Cardiac muscle cell (in vitro differentiated cells and primary cell): ENCODE measurements around the gene AIP. TPM values are rescaled to one million over a fixed set of nuclear protein-coding genes. Genes with fewer than 3 reads are reported as not detected.

ENCODE experiments used
- DNase-seq, 2 donors: peaks; one replicate each; pipeline versions ENCODE4 v3.0.0 to v3.0.0-alpha.2; 2010 to 2017; ENCODE audit warnings: low read depth in 1 of 2, low spot score in 1 of 2
- H3K27ac ChIP-seq: fragments of 200-600 bp; sonication (generic); 2 replicates; pipeline ENCODE4 v1.5.1; 2016
- H3K27me3 ChIP-seq: fragments of 200-600 bp; sonication (generic); 2 replicates; pipeline ENCODE4 v1.6.0; 2016; ENCODE audit warnings: control low read depth
- H3K36me3 ChIP-seq: fragments of 200-600 bp; sonication (generic); 2 replicates; pipeline ENCODE4 v1.5.1; 2016; ENCODE audit warnings: control low read depth
- H3K4me1 ChIP-seq: fragments of 200-600 bp; sonication (generic); 2 replicates; pipeline ENCODE4 v1.8.1; 2017; ENCODE audit warnings: low read depth, mild to moderate bottlenecking, mixed run types
- H3K4me3 ChIP-seq: fragments of 200-600 bp; sonication (generic); 2 replicates; pipeline ENCODE4 v1.5.1; 2016; ENCODE audit warnings: mild to moderate bottlenecking
- H3K9me3 ChIP-seq: fragments of 200-600 bp; sonication (generic); 2 replicates; pipeline ENCODE4 v1.5.1; 2017; ENCODE audit warnings: low read depth, mild to moderate bottlenecking, control low read depth
- polyA plus RNA-seq: library from polyadenylated mRNA; unstranded; fragments of >200 nt; fragmentation: Nextera tagmentation; extraction: Ambion mirVana; gene quantifications from 2 replicates; pipeline ENCODE4 v1.2.1, GENCODE V29; 2016
- total RNA-seq: library from RNA; depleted of rRNA; stranded (reverse); fragments of >200 nt; gene quantifications from 2 replicates; pipeline ENCODE4 v1.2.3, GENCODE V29; 2016
- TF ChIP-seq, protein P1 (sequence below): IDR thresholded peaks from 2 replicates; pipeline ENCODE4 v1.5.1; 2012; ENCODE audit warnings: low read depth, mild to moderate bottlenecking, low read length

Gene AIP
- total and polyA plus RNA-seq, 2 experiments from 2014 or later, result 46.4 to 73.7 TPM

DNA sequence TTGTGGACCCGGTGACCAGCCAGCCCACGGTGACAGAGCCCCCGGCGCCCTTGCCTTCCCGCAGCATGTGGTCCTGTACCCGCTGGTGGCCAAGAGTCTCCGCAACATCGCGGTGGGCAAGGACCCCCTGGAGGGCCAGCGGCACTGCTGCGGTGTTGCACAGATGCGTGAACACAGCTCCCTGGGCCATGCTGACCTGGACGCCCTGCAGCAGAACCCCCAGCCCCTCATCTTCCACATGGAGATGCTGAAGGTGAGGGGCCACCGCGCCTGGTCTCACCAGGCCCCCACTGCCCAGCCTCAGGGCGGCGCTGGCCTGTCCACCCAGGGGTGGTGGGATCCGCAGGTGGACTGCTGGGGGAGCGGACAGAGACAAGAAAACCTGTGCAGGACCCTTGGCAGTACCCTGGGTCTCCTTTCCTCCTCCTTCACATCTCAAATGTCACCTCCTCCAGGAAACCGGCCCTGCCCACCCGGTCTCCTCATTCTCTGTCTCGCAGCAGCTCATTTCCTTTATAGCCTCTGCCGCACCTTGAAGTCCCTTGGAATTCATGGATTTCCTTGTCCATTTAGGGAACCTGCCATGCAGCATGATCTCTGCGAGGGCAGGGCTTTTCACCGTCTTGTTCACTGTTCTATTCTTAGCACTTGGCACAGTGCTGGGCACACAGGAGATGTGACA is 6.5 kb downstream of the AIP start:
- Histone ChIP-seq H3K27ac (no peak overlapping the region), H3K4me3 (no peak overlapping the region), H3K27me3 (no peaks in the 10 kb centered on the region), H3K9me3 (no peaks in the 10 kb centered on the region), H3K4me1 (no peaks in the 10 kb centered on the region), H3K36me3 (peaks cover 8% of the 10 kb centered on the region)
- no peak for DNase-seq
- TF ChIP-seq, protein P1, sequence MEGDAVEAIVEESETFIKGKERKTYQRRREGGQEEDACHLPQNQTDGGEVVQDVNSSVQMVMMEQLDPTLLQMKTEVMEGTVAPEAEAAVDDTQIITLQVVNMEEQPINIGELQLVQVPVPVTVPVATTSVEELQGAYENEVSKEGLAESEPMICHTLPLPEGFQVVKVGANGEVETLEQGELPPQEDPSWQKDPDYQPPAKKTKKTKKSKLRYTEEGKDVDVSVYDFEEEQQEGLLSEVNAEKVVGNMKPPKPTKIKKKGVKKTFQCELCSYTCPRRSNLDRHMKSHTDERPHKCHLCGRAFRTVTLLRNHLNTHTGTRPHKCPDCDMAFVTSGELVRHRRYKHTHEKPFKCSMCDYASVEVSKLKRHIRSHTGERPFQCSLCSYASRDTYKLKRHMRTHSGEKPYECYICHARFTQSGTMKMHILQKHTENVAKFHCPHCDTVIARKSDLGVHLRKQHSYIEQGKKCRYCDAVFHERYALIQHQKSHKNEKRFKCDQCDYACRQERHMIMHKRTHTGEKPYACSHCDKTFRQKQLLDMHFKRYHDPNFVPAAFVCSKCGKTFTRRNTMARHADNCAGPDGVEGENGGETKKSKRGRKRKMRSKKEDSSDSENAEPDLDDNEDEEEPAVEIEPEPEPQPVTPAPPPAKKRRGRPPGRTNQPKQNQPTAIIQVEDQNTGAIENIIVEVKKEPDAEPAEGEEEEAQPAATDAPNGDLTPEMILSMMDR, result no peak

DNA sequence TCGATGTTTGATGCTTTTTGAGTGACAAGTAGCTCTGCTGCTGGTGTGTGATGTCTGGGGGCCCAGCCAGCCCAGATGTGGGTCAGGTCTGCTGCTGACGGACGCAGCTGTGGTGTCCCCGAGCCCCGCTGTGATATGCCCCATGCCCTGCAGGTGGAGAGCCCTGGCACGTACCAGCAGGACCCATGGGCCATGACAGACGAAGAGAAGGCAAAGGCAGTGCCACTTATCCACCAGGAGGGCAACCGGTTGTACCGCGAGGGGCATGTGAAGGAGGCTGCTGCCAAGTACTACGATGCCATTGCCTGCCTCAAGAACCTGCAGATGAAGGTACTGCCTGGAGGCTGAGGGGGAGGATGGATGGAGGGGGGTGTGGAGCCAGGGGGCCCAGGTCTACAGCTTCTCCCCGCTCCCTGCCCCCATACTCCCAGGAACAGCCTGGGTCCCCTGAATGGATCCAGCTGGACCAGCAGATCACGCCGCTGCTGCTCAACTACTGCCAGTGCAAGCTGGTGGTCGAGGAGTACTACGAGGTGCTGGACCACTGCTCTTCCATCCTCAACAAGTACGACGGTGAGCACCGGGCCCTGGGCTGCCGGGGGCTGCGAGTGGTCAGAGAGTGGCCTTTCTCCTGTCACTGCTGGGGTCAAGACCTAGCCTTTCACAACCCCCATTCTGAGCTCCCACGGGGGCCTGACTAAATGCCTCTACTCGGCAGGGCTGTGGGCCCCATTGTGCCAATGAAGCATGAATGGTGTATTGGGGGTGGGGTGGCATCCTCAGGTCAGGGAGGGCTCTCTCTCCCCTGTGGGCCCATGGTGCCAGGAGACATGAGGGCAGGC is 7.3 kb downstream of the AIP start:
- TF ChIP-seq, protein P1, result no peak
- Histone ChIP-seq H3K9me3 (no peaks in the 10 kb centered on the region), H3K27ac (no peak overlapping the region), H3K4me1 (no peaks in the 10 kb centered on the region), H3K36me3 (peaks cover 8% of the 10 kb centered on the region), H3K4me3 (no peak overlapping the region), H3K27me3 (no peaks in the 10 kb centered on the region)
- DNase-seq, result no peak

DNA sequence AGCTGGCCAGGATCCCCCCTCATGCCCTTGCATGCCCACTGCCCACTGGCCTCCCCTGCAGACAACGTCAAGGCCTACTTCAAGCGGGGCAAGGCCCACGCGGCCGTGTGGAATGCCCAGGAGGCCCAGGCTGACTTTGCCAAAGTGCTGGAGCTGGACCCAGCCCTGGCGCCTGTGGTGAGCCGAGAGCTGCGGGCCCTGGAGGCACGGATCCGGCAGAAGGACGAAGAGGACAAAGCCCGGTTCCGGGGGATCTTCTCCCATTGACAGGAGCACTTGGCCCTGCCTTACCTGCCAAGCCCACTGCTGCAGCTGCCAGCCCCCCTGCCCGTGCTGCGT is 7.9 kb downstream of the AIP start:
- TF ChIP-seq, protein P1, result no peak
- DNase-seq, result no peak
- peaks cover 8% of the 10 kb centered on the region for H3K36me3 ChIP-seq

DNA sequence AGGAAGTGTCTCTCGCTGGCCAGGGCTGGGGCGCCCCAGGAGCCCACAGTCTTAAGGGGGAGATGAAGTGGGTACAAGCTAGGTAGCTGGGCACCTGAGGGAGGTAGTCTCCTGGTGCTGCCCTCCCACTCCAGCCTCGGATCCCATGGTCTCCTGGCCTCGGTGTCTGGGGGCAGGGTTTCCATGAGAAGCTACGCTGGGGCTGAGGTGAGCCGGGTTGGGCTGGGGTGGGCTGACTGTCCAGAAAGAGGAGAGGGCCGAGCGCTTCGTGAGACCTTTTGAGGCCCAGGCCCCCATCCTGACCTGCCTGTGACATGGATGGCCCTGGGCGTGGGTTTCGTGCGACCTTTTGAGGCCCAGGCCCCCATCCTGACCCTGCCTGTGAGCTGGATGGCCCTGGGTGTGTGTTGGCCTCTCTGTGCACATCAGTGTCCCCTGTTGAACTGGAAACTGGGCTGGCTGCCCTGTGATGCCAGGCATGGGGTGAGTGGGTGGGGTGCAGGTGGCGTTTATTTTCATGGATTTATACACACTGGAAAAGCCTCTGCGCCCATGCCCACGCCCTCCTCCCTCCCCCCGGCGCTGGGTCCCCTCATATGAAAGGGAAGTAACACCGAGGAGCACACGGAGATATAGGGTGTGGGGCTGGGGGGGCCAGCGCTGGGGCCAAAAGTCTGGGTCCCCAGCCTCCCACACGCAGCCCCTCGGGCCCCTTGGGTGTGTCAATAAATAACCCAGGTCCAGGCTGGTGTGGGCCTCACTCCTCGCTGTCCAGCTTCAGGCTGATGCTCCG is 8.6 kb downstream of the AIP start:
- H3K36me3 ChIP-seq, result peaks cover 8% of the 10 kb centered on the region
- no peak overlapping the region for H3K27ac ChIP-seq
- H3K4me3 ChIP-seq, result no peak overlapping the region
- DNase-seq, result no peak
- no peaks in the 10 kb centered on the region for H3K27me3 ChIP-seq
- H3K9me3 ChIP-seq, result no peaks in the 10 kb centered on the region
- TF ChIP-seq, protein P1, result no peak
- H3K4me1 ChIP-seq, result no peaks in the 10 kb centered on the region

More for the DNA sequence above, 7.9 kb downstream of the AIP start:
- Histone ChIP-seq H3K27ac (no peak overlapping the region), H3K4me3 (no peak overlapping the region), H3K9me3 (no peaks in the 10 kb centered on the region), H3K4me1 (no peaks in the 10 kb centered on the region), H3K27me3 (no peaks in the 10 kb centered on the region)

DNA sequence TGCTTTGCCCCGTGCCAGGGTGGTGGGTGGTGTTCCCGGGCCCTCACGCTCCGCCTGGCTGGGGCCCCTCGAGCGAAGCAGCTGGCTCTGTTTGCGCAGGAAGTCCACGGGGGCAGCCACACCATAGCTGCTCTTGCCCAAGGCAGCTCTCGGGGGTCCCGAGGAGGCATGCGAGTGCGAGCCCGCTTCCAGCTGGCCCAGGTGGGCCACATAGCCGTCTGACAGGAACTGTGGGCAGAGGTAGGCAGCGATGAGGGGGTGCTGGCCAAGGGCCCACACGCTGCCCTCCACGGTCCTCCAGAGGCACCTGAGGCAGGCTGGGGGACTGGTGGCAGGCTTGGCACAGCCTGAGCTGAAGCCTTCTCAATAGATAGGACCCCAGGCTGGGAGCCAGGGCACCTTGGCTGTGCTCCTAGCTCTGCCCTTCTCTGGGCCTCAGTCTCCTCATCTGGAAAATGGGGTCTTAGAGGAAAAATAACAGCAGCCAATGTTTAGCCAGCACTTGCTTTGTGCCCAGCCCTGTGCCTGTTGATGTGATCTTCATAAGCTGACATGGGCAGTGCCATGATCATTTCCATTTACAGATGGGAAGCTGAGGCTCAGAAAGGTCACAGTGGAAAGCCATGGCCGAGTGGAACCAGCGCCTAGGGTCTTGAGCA is 9.4 kb downstream of the AIP start:
- Histone ChIP-seq H3K4me1 (no peaks in the 10 kb centered on the region), H3K27ac (no peak overlapping the region), H3K9me3 (no peaks in the 10 kb centered on the region), H3K4me3 (no peak overlapping the region), H3K36me3 (peaks cover 8% of the 10 kb centered on the region), H3K27me3 (no peaks in the 10 kb centered on the region)
- TF ChIP-seq, protein P1, result no peak
- no peak for DNase-seq
